ENCODE measurements around the gene OAS1.
"Not testable (repeated sequence)": the region's sequence is repeated elsewhere in the genome, so short reads cannot be mapped to it uniquely, and the experiment has no call there.

Gene OAS1

DNA sequence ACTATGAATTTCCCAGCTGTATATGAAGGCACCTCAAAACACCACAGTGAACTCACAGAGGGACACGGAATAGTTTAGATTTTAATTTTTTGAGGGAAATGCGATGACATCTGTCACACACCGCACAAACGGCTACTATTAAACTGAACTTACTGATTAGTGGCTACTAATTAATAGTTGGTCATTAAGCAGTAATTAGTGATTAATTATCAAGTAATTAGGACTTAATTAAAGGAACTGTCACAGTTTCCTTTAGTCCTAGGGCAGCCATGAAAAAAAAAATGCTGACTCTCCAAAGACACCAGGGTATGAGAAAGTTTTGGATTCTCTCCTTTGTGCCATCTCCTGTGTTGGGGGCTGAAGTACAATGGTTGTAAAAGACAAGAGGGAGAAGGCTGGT lies 2.9 kb downstream of the OAS1 start:
- H3K4me1 Mint-ChIP-seq (ENCODE audit: low read depth), result peaks cover 50% of the 10 kb centered on the region

DNA sequence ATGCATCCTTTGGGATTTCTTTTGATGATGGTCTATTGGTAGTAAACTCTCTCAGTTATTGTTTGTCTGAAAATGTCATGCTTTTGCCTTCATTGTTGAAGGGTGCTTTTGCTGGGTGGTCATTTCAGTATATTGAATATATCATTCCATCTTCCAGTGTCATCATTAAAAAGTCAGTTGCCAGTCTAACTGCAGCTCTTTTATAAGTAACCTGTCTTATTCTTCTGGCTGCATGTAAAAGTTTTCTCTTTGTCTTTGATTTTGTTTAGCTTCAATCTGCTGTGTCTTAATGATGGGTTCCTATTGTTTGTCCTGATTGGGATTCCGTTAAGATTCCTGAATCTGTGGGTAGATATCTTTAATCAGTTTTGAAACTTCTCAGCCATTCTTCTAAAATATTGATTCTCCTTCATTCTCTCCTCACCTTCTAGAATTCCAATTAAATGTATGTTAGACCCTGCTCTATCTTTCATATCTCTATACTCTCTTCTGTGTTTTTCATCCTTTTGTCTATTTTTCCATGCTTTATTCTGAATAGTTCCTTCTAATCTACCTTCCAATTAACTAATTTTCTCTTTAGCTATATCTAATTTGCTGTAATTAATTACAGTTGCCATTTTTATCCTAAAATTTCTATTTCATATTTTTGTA lies 6.4 kb downstream of the OAS1 start:
- H3K9me3 Mint-ChIP-seq, result peaks cover 36% of the 10 kb centered on the region
- no peak for DNase-seq (ENCODE audit: low spot score)
- no peak overlapping the region for H3K4me3 Mint-ChIP-seq
- peaks cover 36% of the 10 kb centered on the region for H3K4me1 Mint-ChIP-seq (ENCODE audit: low read depth)
- no peak overlapping the region for H3K27ac Mint-ChIP-seq
- peaks cover 92% of the 10 kb centered on the region for H3K36me3 Mint-ChIP-seq (ENCODE audit: low read depth)
- H3K27me3 Mint-ChIP-seq (ENCODE audit: low read depth), result no peaks in the 10 kb centered on the region

More for the DNA sequence above, 2.9 kb downstream of the OAS1 start:
- no peaks in the 10 kb centered on the region for H3K27me3 Mint-ChIP-seq (ENCODE audit: low read depth)
- peak overlapping the region; percentile 97 for H3K4me3 Mint-ChIP-seq
- peaks cover 27% of the 10 kb centered on the region for H3K9me3 Mint-ChIP-seq
- DNase-seq (ENCODE audit: low spot score), result no peak
- H3K36me3 Mint-ChIP-seq (ENCODE audit: low read depth), result peaks cover 66% of the 10 kb centered on the region
- H3K27ac Mint-ChIP-seq, result peak overlapping the region; percentile 70

- Mint-ChIP-seq H3K4me1 (ENCODE audit: low read depth) (peaks cover 28% of the 10 kb centered on the region), H3K36me3 (ENCODE audit: low read depth) (peaks cover 92% of the 10 kb centered on the region), H3K9me3 (peaks cover 36% of the 10 kb centered on the region)
- H3K4me3 Mint-ChIP-seq; DNase-seq (ENCODE audit: low spot score); H3K27ac Mint-ChIP-seq; H3K27me3 Mint-ChIP-seq (ENCODE audit: low read depth): not testable (repeated sequence)
Measured at GRCh38 chr12:112913888-112914287, 7.1 kb downstream of the OAS1 start.

DNA sequence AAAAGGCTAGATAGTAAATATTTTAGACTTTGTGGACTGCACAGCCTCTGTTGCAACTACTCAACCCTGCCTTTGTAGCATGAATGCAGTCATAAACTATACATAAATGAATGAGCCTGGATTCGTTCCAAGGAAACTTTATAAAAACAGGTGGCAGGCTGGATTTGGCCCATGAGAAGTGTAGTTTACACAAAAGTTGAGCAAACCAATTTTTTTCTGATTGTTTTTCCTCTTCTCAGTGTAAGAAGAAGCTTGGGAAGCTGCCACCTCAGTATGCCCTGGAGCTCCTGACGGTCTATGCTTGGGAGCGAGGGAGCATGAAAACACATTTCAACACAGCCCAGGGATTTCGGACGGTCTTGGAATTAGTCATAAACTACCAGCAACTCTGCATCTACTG lies 9.5 kb downstream of the OAS1 start:
- Mint-ChIP-seq H3K27me3 (ENCODE audit: low read depth) (no peaks in the 10 kb centered on the region), H3K36me3 (ENCODE audit: low read depth) (peaks cover 88% of the 10 kb centered on the region), H3K27ac (no peak overlapping the region), H3K9me3 (peaks cover 35% of the 10 kb centered on the region), H3K4me3 (no peak overlapping the region), H3K4me1 (ENCODE audit: low read depth) (peaks cover 13% of the 10 kb centered on the region)
- no peak for DNase-seq (ENCODE audit: low spot score)

DNA sequence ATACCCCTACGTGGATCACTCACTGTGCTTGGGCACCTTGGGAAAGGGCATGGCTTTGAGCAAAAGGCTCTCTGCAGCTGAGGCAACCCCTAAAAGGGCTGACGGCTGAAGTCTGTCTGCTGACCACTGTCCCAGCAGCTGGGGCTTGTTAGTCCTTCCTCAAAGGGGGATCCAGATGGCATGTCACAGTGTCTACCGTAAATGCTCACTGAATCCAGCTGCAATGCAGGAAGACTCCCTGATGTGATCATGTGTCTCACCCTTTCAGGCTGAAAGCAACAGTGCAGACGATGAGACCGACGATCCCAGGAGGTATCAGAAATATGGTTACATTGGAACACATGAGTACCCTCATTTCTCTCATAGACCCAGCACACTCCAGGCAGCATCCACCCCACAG lies 12.4 kb downstream of the OAS1 start:
- Mint-ChIP-seq H3K4me1 (ENCODE audit: low read depth) (peaks cover 12% of the 10 kb centered on the region), H3K36me3 (ENCODE audit: low read depth) (peaks cover 70% of the 10 kb centered on the region), H3K27ac (no peak overlapping the region), H3K27me3 (ENCODE audit: low read depth) (no peaks in the 10 kb centered on the region), H3K4me3 (no peak overlapping the region), H3K9me3 (peaks cover 14% of the 10 kb centered on the region)
- DNase-seq (ENCODE audit: low spot score), result no peak

GRCh38 chr12:112924986-112925385 lies 18.2 kb downstream of the OAS1 start:
- Mint-ChIP-seq H3K36me3 (ENCODE audit: low read depth) (peaks cover 43% of the 10 kb centered on the region), H3K4me3 (no peak overlapping the region), H3K27me3 (ENCODE audit: low read depth) (no peaks in the 10 kb centered on the region), H3K9me3 (peaks cover 9% of the 10 kb centered on the region), H3K4me1 (ENCODE audit: low read depth) (peaks cover 3% of the 10 kb centered on the region), H3K27ac (no peak overlapping the region)
- no peak for DNase-seq (ENCODE audit: low spot score)

- H3K36me3 Mint-ChIP-seq (ENCODE audit: low read depth), result peaks cover 33% of the 10 kb centered on the region
Measured at GRCh38 chr12:112926416-112927033, 19.8 kb downstream of the OAS1 start.

GRCh38 chr12:112927475-112927874 lies 20.7 kb downstream of the OAS1 start:
- Mint-ChIP-seq H3K4me3 (no peak overlapping the region), H3K27ac (no peak overlapping the region), H3K9me3 (peaks cover 9% of the 10 kb centered on the region), H3K36me3 (ENCODE audit: low read depth) (peaks cover 31% of the 10 kb centered on the region), H3K27me3 (ENCODE audit: low read depth) (no peaks in the 10 kb centered on the region), H3K4me1 (ENCODE audit: low read depth) (peaks cover 5% of the 10 kb centered on the region)
- no peak for DNase-seq (ENCODE audit: low spot score)

More at GRCh38 chr12:112926416-112927033, 19.8 kb downstream of the OAS1 start:
- H3K27me3 Mint-ChIP-seq (ENCODE audit: low read depth); H3K9me3 Mint-ChIP-seq; H3K4me1 Mint-ChIP-seq (ENCODE audit: low read depth); H3K4me3 Mint-ChIP-seq; DNase-seq (ENCODE audit: low spot score); H3K27ac Mint-ChIP-seq: not testable (repeated sequence)

- Mint-ChIP-seq H3K27ac (no peak overlapping the region), H3K4me3 (no peak overlapping the region), H3K4me1 (ENCODE audit: low read depth) (peaks cover 5% of the 10 kb centered on the region), H3K9me3 (peaks cover 9% of the 10 kb centered on the region), H3K36me3 (ENCODE audit: low read depth) (peaks cover 29% of the 10 kb centered on the region), H3K27me3 (ENCODE audit: low read depth) (no peaks in the 10 kb centered on the region)
- DNase-seq (ENCODE audit: low spot score), result no peak
Measured at GRCh38 chr12:112927925-112928324, 21.2 kb downstream of the OAS1 start.

DNA sequence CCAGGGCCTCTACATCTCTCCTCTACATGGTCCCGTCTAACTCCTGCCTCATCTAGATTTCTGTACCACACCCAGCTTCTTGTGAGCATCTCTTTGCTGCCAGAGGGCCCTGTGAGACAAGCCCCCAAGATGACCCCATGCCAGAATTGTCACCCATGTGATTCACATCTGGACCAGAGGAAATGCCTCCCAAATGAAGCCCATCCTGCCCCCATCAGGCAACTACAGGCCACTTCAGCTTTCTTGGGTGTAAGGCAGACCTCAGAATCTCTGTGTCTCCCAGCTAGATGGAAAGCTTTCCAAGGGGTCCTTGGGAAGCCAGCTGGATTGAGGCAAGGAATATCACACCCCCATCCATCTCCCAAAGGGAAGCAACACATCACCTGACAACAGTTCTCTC lies 22.2 kb downstream of the OAS1 start:
- H3K4me3 Mint-ChIP-seq, result no peak overlapping the region
- H3K4me1 Mint-ChIP-seq (ENCODE audit: low read depth), result peaks cover 5% of the 10 kb centered on the region
- H3K9me3 Mint-ChIP-seq, result peaks cover 9% of the 10 kb centered on the region
- no peaks in the 10 kb centered on the region for H3K27me3 Mint-ChIP-seq (ENCODE audit: low read depth)
- no peak overlapping the region for H3K27ac Mint-ChIP-seq
- no peak for DNase-seq (ENCODE audit: low spot score)
- peaks cover 24% of the 10 kb centered on the region for H3K36me3 Mint-ChIP-seq (ENCODE audit: low read depth)

GRCh38 chr12:112929715-112930114 lies 23.0 kb downstream of the OAS1 start:
- Mint-ChIP-seq H3K27me3 (ENCODE audit: low read depth) (no peaks in the 10 kb centered on the region), H3K4me1 (ENCODE audit: low read depth) (peaks cover 7% of the 10 kb centered on the region), H3K36me3 (ENCODE audit: low read depth) (peaks cover 22% of the 10 kb centered on the region), H3K9me3 (peaks cover 9% of the 10 kb centered on the region), H3K4me3 (no peak overlapping the region), H3K27ac (no peak overlapping the region)
- no peak for DNase-seq (ENCODE audit: low spot score)

GRCh38 chr12:112930350-112930749 lies 23.6 kb downstream of the OAS1 start:
- peaks cover 9% of the 10 kb centered on the region for H3K4me1 Mint-ChIP-seq (ENCODE audit: low read depth)
- H3K9me3 Mint-ChIP-seq, result peaks cover 9% of the 10 kb centered on the region
- DNase-seq (ENCODE audit: low spot score), result no peak
- no peak overlapping the region for H3K27ac Mint-ChIP-seq
- H3K27me3 Mint-ChIP-seq (ENCODE audit: low read depth), result no peaks in the 10 kb centered on the region
- peaks cover 19% of the 10 kb centered on the region for H3K36me3 Mint-ChIP-seq (ENCODE audit: low read depth)
- no peak overlapping the region for H3K4me3 Mint-ChIP-seq

GRCh38 chr12:112932485-112933128 lies 25.8 kb downstream of the OAS1 start:
- no peak overlapping the region for H3K27ac Mint-ChIP-seq
- H3K27me3 Mint-ChIP-seq (ENCODE audit: low read depth), result no peaks in the 10 kb centered on the region
- peaks cover 3% of the 10 kb centered on the region for H3K9me3 Mint-ChIP-seq
- DNase-seq (ENCODE audit: low spot score), result no peak
- H3K4me1 Mint-ChIP-seq (ENCODE audit: low read depth), result peaks cover 18% of the 10 kb centered on the region
- peaks cover 12% of the 10 kb centered on the region for H3K36me3 Mint-ChIP-seq (ENCODE audit: low read depth)
- H3K4me3 Mint-ChIP-seq, result no peak overlapping the region

DNA sequence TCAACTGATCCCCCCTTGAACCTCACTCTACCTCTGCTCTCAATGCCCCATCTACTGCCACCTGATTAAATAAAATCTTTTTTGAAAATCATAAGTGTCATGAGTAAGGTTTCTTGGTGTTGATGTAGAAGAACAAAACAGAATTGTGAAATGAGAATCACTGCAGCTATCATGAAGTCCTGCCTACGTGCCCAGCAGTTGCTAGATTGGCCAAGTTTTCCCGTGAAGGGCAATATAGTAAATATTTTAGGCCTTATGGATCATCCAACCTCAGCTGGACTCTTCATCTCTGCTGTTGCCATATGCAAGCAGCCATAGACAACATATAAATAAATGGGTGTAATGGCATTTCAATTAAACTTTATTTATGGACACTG lies 26.4 kb downstream of the OAS1 start:
- Mint-ChIP-seq H3K27ac (no peak overlapping the region), H3K4me3 (no peak overlapping the region), H3K9me3 (no peaks in the 10 kb centered on the region), H3K36me3 (ENCODE audit: low read depth) (peaks cover 10% of the 10 kb centered on the region), H3K27me3 (ENCODE audit: low read depth) (no peaks in the 10 kb centered on the region), H3K4me1 (ENCODE audit: low read depth) (peaks cover 23% of the 10 kb centered on the region)
- no peak for DNase-seq (ENCODE audit: low spot score)

All from T-helper 2 cell treated with Interferon-gamma antibody and Interleukin-4, amounts not matched to agents 5 μg/mL and 100 μg/mL, for 36 hours (primary cell).